ENCODE data around the gene STUB1. TPM values are rescaled to one million over a fixed set of nuclear protein-coding genes. Genes with fewer than 3 reads are reported as not detected.
A peak's percentile ranks its signal among the peaks of the same experiment; 100 is the strongest.

The STUB1 gene
- total RNA-seq, 1 experiment from 2014 or later: 111 TPM

DNA sequence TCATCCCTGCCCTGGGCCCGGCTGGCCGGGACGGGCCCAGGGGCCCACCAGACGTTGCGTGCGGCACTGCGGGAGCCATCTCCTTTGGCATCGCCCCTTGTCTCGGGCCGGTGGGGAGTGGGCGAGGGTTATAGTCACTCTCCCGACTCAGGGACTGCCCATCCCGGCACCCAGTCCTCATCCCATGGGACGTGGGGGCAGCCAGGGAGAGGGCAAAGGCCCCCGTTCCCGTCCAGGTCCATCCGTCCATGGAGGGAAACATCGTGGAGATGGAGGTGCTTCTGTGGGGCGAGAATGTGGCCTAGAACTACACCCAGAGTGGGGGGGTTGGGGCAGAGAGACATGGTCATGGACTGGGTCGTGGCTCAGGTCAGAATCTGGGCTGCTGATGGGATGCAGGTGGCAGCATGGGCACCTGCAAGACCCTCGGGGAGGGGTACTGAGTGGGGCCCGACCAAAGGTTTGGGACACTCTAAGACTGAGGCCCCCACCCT lies 33.5 kb upstream of the STUB1 start (continued):
- TF ChIP-seq TCF7L2 (IDR thresholded peaks at IDR 0.05; ENCODE audit: borderline replicate concordance, extremely low read depth, insufficient read depth, insufficient read length) (no peak), POLR2A (IDR thresholded peaks at IDR 0.05; ENCODE audit: borderline replicate concordance, extremely low read depth, insufficient read depth, insufficient read length) (no peak), EZH2phosphoT487 (IDR thresholded peaks at IDR 0.05; ENCODE audit: borderline replicate concordance) (no peak), FOSL1 (IDR thresholded peaks at IDR 0.05; ENCODE audit: low read depth) (no peak), EGR1 (IDR thresholded peaks at IDR 0.05; ENCODE audit: low read depth) (no peak)

DNA sequence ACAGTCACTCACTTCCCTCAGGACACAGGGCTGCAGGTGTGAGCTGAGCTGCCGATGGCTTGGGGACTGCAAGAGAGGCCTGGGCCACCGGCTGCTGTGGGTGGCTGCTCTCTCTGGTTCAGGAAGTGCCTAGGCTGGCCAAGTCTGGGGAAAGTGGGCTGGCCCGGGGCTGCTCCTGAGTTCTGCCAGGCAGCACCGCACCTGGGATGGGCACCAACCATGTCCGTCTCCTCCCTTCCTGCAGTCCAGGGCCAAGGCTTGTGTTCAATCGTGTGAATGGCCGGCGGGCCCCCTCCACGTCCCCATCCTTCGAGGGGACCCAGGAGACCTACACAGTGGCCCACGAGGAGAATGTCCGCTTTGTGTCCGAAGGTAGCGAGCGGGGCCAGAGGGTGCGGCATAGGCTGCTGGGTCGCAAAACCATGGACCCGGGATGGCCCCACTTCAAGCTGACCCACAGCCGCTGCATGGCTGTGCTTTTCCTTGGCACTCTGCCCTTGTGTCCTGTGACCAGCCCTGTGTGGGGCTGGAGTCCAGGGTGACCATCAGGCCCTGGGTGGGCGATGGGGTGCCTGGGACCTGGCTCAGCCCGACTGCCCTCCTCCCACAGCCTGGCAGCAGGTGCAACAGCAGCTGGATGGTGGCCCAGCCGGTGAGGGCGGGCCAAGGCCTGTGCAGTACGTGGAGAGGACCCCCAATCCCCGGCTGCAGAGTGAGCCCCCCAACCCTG lies 32.9 kb upstream of the STUB1 start:
- TF ChIP-seq POLR2A (IDR thresholded peaks at IDR 0.05; ENCODE audit: borderline replicate concordance, extremely low read depth, insufficient read depth, insufficient read length) (peak; percentile 19), ZFX (IDR thresholded peaks at IDR 0.05) (no peak)
- TF ChIP-seq, protein P1, sequence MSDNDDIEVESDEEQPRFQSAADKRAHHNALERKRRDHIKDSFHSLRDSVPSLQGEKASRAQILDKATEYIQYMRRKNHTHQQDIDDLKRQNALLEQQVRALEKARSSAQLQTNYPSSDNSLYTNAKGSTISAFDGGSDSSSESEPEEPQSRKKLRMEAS (IDR thresholded peaks at IDR 0.05): no peak
- TF ChIP-seq, protein P2, sequence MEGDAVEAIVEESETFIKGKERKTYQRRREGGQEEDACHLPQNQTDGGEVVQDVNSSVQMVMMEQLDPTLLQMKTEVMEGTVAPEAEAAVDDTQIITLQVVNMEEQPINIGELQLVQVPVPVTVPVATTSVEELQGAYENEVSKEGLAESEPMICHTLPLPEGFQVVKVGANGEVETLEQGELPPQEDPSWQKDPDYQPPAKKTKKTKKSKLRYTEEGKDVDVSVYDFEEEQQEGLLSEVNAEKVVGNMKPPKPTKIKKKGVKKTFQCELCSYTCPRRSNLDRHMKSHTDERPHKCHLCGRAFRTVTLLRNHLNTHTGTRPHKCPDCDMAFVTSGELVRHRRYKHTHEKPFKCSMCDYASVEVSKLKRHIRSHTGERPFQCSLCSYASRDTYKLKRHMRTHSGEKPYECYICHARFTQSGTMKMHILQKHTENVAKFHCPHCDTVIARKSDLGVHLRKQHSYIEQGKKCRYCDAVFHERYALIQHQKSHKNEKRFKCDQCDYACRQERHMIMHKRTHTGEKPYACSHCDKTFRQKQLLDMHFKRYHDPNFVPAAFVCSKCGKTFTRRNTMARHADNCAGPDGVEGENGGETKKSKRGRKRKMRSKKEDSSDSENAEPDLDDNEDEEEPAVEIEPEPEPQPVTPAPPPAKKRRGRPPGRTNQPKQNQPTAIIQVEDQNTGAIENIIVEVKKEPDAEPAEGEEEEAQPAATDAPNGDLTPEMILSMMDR (IDR thresholded peaks at IDR 0.05 in 2 of 3, conservative IDR thresholded peaks at IDR 0.05 in 1 of 3; ENCODE audit: borderline replicate concordance in 1 of 3, insufficient read depth in 1 of 3, low read depth in 2 of 3, low read length in 2 of 3): no peak
- Histone ChIP-seq H3K27ac (ENCODE audit: low read depth, low read length) (peak overlapping the region; percentile 96), H2AFZ (ENCODE audit: low read depth, low read length, poor library complexity, severe bottlenecking) (no peak overlapping the region), H3K27me3 (ENCODE audit: insufficient read depth, low read length) (no peaks in the 10 kb centered on the region), H3K4me3 (replicated peaks in 1 of 2; ENCODE audit: low read depth in 1 of 2, low read length in 2 of 2) (peak overlapping the region; percentile 64 to 68), H3K36me3 (ENCODE audit: control insufficient read depth in 1 of 2, insufficient read depth in 2 of 2, low read length in 2 of 2) (no peaks in the 10 kb centered on the region), H3K79me2 (ENCODE audit: insufficient read depth, low read length) (peaks cover 40% of the 10 kb centered on the region), H3K9me3 (ENCODE audit: control insufficient read depth in 1 of 2, insufficient read depth in 1 of 2, low read depth in 1 of 2, low read length in 2 of 2) (no peaks in the 10 kb centered on the region), H4K20me1 (ENCODE audit: insufficient read depth) (no peaks in the 10 kb centered on the region), H3K9me2 (ENCODE audit: insufficient read depth) (no peaks in the 10 kb centered on the region), H3K4me2 (ENCODE audit: low read length) (peak overlapping the region; percentile 84), H3K4me1 (ENCODE audit: control insufficient read depth in 1 of 2, insufficient read depth in 2 of 2, low read length in 2 of 2) (peaks cover 19 to 55% of the 10 kb centered on the region in 2 experiments), H3K9ac (ENCODE audit: low read length) (peak overlapping the region; percentile 82)
- intact Hi-C loops (cut with micrococcal nuclease): no loop called here
- ATAC-seq: no peak
- BruUV-seq (replicated peaks): no TSS peak
- ChIA-PET CTCF (interaction anchor here (2.3 kb wide), 1 partner anchor 13 kb away, joined by 13 read pairs; no protein-coding TSS in a partner anchor), POLR2A (no interaction called here), RAD21 (ENCODE audit: low non-redundant PET in 1 of 2, low total read pairs in 2 of 2, uncharacterized antibody in 2 of 2, unreplicated experiment in 2 of 2) (no interaction called here)
- no peak for DNase-seq (ENCODE audit: low read depth, low spot score)
